Small intestine (tissue), 7 donors: ENCODE results near the gene PTGES3L. TPM values are rescaled to one million over a fixed set of nuclear protein-coding genes. Genes with fewer than 3 reads are reported as not detected.
"Not testable (repeated sequence)": the region's sequence is repeated elsewhere in the genome, so short reads cannot be mapped to it uniquely, and the experiment has no call there.

Experiments used
- DNase-seq, 2 donors: peaks; one replicate each; pipeline versions ENCODE4 v3.0.0 to v3.0.0-alpha.2; 2013
- FAIRE-seq: peaks from 2 replicates; lab custom pipeline; 2012; peaks lifted over from hg19 to GRCh38; lab: Jason Lieb, UNC
- H3K27ac ChIP-seq, 3 donors: one replicate each; pipeline ENCODE4 v1.5.1; 2013; ENCODE audit warnings: low read length in 2 of 3, mild to moderate bottlenecking in 2 of 3, control low read depth in 1 of 3, inconsistent platforms in 1 of 3, low read depth in 1 of 3, moderate library complexity in 1 of 3
- H3K27me3 ChIP-seq, 3 donors: one replicate each; pipeline ENCODE4 v1.6.1; 2013; ENCODE audit warnings: low read length in 3 of 3, inconsistent platforms in 1 of 3; ENCODE audit not compliant: control insufficient read depth in 3 of 3, insufficient read depth in 3 of 3
- H3K36me3 ChIP-seq, 3 donors: one replicate each; pipeline ENCODE4 v1.6.1; 2013; ENCODE audit warnings: low read length in 3 of 3, inconsistent platforms in 1 of 3, low read depth in 1 of 3, mild to moderate bottlenecking in 1 of 3, moderate library complexity in 1 of 3; ENCODE audit not compliant: control insufficient read depth in 3 of 3, insufficient read depth in 2 of 3
- H3K4me1 ChIP-seq, 3 donors: one replicate each; pipeline ENCODE4 v1.6.1; 2013; ENCODE audit warnings: low read length in 2 of 3, inconsistent platforms in 1 of 3, low read depth in 1 of 3, mild to moderate bottlenecking in 1 of 3, moderate library complexity in 1 of 3; ENCODE audit not compliant: control insufficient read depth in 3 of 3, insufficient read depth in 2 of 3
- H3K4me3 ChIP-seq, 3 donors: one replicate each; pipeline ENCODE4 v1.5.1; 2013; ENCODE audit warnings: low read length in 3 of 3, control low read depth in 1 of 3, inconsistent platforms in 1 of 3, low read depth in 1 of 3, mild to moderate bottlenecking in 1 of 3, moderate library complexity in 1 of 3
- H3K9me3 ChIP-seq, 2 donors: one replicate each; pipeline ENCODE4 v1.6.1; 2013; ENCODE audit warnings: low read depth in 1 of 2, low read length in 1 of 2; ENCODE audit not compliant: control insufficient read depth in 2 of 2, insufficient read depth in 1 of 2
- WGBS, 3 donors: extraction: QIAGEN DNeasy Blood & Tissue Kit; methylation state at CpG; one replicate each; pipeline ENCODE4 v1.1.7; 2013; 5-methylcytosine and 5-hydroxymethylcytosine counted together
- polyA plus RNA-seq, 4 donors: library from polyadenylated mRNA; stranded (reverse) in 3 of 4; unstranded in 1 of 4; fragments of 200-250 nt in 3 of 4; fragments of 120-200 nt in 1 of 4; gene quantifications; one replicate each; pipeline versions ENCODE4 v1.2.1 to v1.2.3, GENCODE V29; 2013
- donor health status: healthy with polysubstance abuse.
- donor health status: control.
- donor health status: control.
- donor health status: Bipolar disorder and iron deficiency.
- donor health status: healthy.

The PTGES3L gene
- polyA plus RNA-seq, 4 donors: 0.67 to 2.0 (median 0.94) TPM

DNA sequence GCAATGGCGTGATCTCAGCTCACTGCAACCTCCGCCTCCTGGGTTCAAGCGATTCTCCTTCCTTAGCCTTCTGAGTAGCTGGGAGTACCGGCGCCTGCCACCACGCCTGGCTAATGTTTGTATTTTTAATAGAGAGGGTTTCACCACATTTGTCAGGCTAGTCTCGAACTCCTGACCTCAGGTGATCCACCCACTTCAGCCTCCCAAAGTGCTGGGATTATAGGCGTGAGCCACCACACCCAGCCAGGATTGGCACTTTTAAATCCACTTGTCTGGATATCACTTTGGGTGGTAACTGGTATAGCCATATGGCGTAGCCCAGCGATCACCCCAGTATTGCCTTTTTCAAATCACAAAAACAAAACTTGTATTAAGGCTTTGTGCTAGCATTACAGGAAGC, 14.0 kb upstream of the PTGES3L start:
- not testable (repeated sequence) for H3K27me3 ChIP-seq, H3K27ac ChIP-seq, H3K4me3 ChIP-seq, H3K4me1 ChIP-seq, FAIRE-seq, H3K9me3 ChIP-seq, DNase-seq
- H3K36me3 ChIP-seq: peaks cover 8 to 41% (median 10%) of the 10 kb centered on the region in 3 donors
- 81 to 85% (median 84%) methylated on average over 10 of the region's 10 CpGs for WGBS, 3 donors

DNA sequence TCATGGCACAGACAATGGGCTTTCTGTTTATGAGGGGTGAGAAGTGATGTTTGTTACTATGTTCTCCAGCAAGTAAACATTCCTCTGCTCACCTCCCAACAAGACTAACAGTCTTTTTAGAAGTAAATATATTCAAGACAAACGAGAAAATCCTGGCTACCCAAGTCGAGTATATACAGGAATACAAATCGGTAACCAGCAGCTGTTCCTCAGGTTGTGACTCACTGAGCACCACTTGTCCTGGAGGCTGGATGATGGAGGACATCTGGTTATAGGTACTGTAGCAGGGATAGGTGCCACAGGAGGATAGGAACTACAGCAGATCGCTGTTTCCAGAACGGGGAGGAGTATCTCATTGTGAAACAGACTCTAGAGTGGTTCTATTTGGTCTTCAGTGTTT, 13.0 kb upstream of the PTGES3L start:
- Histone ChIP-seq H3K4me3 (no peak overlapping the region), H3K27me3 (no peaks in the 10 kb centered on the region), H3K36me3 (peaks cover 10 to 51% (median 12%) of the 10 kb centered on the region in 3 donors), H3K27ac (no peak overlapping the region), H3K9me3 (no peaks in the 10 kb centered on the region), H3K4me1 (peaks cover 0 to 7% (median 0%) of the 10 kb centered on the region in 3 donors)
- no peak for DNase-seq
- WGBS, 3 donors: 81 to 87% (median 81%) methylated on average over 5 of the region's 5 CpGs
- no peak for FAIRE-seq

DNA sequence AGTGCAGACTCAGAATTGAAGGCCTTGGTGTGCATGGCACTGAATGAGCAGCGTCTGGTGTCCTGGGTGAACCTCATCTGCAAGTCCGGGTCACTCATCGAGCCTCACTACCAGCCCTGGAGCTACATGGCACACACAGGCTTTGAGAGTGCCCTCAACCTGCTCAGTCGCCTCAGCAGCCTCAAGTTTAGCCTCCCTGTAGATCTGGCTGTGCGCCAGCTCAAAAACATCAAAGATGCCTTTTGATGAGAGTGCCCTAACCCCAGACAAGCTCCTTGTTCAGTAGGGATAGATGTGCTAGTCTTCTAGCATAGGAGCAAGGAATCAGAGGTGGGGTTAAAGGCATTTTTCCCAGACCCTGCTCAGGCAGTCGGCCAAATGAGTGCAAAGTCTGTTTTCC, 11.6 kb upstream of the PTGES3L start:
- Histone ChIP-seq H3K4me3 (no peak overlapping the region), H3K9me3 (no peaks in the 10 kb centered on the region), H3K27ac (no peak overlapping the region), H3K36me3 (peaks cover 14 to 61% (median 18%) of the 10 kb centered on the region in 3 donors), H3K27me3 (no peaks in the 10 kb centered on the region), H3K4me1 (no peaks in the 10 kb centered on the region)
- no peak for DNase-seq
- WGBS, 3 donors: 91 to 93% (median 91%) methylated on average over 6 of the region's 6 CpGs
- FAIRE-seq: no peak

DNA sequence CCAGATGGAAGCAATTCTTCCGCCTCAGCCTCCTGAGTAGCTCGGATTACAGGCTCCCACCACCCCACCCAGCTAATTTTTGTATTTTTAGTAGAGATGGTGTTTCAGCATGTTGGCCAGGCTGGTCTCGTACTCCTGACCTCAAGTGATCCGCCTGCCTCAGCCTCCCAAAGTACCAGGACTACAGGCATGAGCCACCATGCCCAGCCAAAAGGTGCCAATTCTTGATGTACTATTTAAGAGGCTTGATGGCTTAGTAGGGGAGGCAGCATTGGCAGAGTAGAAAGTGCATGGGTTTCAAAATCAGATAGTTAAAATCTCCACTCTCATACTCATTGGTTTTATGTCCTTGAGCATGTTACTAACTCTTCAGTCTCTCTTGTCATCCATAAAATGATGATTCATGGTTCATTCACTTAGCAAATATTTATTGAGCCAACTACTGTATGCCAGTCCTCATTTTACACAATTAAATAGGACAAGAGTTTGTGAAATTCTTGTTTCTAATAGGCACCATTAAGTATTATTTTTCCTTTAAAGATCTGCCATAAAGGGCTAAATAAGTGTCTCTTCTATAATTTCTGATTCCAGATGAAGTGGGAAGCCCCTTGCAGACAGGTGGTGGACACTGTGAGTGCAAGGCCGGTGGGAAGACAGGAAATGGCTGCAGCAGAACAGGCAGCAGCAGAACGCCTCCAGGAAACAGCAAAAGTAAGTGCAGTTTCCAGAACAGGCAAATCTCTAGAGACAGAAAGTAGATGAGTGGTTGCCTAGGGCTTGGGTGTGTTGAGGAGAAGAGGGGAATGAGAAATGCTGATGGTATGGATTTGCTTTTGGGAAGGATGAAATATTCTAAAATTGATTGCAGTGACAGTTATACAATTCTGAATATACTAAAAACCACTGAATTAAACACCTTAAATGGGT, 10.1 kb upstream of the PTGES3L start:
- WGBS, 3 donors: 88 to 93% (median 89%) methylated on average over 6 of the region's 6 CpGs
- Histone ChIP-seq H3K36me3 (peaks cover 14 to 69% (median 18%) of the 10 kb centered on the region in 3 donors), H3K9me3 (no peaks in the 10 kb centered on the region), H3K27ac (no peak overlapping the region), H3K4me3 (no peak overlapping the region), H3K27me3 (no peaks in the 10 kb centered on the region), H3K4me1 (no peaks in the 10 kb centered on the region)
- no peak for FAIRE-seq
- DNase-seq: no peak

DNA sequence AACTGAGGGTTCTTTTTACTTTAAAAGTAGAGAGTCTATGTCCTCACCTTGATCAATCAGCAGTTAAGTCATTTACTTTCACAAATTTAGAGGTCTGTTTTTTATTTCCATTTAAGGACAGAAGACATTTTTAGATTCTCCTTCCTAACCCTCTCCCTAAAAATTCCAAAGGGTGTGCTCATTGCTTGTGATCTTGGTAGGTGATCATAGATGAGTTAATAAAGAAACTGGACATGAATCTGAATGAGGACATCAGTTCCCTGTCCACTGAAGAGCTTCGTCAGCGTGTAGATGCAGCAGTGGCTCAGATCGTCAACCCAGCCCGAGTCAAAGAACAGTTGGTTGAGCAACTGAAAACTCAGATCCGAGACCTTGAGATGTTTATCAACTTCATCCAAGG, 9.3 kb upstream of the PTGES3L start:
- peaks cover 14 to 67% (median 18%) of the 10 kb centered on the region in 3 donors for H3K36me3 ChIP-seq
- no peak for DNase-seq
- no peak overlapping the region for H3K27ac ChIP-seq
- no peaks in the 10 kb centered on the region for H3K27me3 ChIP-seq
- H3K4me1 ChIP-seq: no peaks in the 10 kb centered on the region
- H3K9me3 ChIP-seq: no peaks in the 10 kb centered on the region
- no peak for FAIRE-seq
- no peak overlapping the region for H3K4me3 ChIP-seq
- 88 to 94% (median 91%) methylated on average over 5 of the region's 5 CpGs for WGBS, 3 donors

DNA sequence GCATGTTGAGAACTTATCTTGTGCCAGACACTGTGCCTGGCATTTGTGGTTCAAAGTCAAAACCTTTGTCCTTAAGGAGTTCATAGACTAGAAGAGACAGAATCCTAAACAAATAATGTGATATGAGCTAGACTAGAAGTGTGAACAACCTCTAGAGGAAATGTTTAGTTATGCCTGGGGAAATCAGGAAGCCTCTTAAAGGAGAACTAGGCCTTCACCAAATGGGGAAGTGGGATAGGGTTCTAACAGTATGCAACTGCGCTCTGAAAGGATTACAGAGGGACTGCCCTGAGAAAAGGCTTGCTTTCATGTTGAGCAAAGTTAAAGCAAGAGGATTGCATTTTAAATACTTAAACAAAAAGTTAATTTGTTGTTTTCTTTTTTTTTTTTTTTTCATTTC, 5.3 kb upstream of the PTGES3L start:
- peaks cover 4 to 53% (median 12%) of the 10 kb centered on the region in 3 donors for H3K36me3 ChIP-seq
- H3K27ac ChIP-seq: no peak overlapping the region
- no peaks in the 10 kb centered on the region for H3K27me3 ChIP-seq
- FAIRE-seq (no peak), DNase-seq (no peak)
- H3K4me3 ChIP-seq: no peak overlapping the region
- H3K9me3 ChIP-seq: no peaks in the 10 kb centered on the region
- H3K4me1 ChIP-seq: peaks cover 0 to 4% (median 3%) of the 10 kb centered on the region in 3 donors
- 14 to 62% methylated on average over 1 of the region's 1 CpG; no CpG with 5 or more reads in 1 of the 3 donors for WGBS, 3 donors

DNA sequence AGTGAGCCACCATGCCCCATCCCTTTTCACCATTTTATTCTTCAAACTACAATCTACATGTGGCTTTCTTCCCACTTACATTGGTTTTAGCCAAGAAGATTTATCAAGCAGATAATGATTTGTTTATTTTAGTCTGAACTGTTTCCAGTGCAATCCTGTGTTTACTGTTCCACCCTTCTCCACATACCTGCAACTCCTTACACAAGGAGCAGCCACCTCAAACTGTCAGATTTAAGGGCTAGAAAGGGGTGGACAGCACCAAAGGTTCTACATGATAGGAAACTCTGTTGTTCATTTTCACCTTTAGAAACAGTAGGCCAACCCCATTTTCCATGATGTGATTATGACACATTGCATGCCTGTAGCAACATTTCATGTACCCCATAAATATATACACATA, 2.4 kb upstream of the PTGES3L start:
- DNase-seq: no peak
- peaks cover 4 to 9% (median 4%) of the 10 kb centered on the region in 3 donors for H3K4me1 ChIP-seq
- no peak overlapping the region for H3K27ac ChIP-seq
- FAIRE-seq: no peak
- H3K36me3 ChIP-seq: peaks cover 1 to 29% (median 2%) of the 10 kb centered on the region in 3 donors
- no peak overlapping the region for H3K4me3 ChIP-seq
- no peaks in the 10 kb centered on the region for H3K9me3 ChIP-seq
- no peaks in the 10 kb centered on the region for H3K27me3 ChIP-seq

DNA sequence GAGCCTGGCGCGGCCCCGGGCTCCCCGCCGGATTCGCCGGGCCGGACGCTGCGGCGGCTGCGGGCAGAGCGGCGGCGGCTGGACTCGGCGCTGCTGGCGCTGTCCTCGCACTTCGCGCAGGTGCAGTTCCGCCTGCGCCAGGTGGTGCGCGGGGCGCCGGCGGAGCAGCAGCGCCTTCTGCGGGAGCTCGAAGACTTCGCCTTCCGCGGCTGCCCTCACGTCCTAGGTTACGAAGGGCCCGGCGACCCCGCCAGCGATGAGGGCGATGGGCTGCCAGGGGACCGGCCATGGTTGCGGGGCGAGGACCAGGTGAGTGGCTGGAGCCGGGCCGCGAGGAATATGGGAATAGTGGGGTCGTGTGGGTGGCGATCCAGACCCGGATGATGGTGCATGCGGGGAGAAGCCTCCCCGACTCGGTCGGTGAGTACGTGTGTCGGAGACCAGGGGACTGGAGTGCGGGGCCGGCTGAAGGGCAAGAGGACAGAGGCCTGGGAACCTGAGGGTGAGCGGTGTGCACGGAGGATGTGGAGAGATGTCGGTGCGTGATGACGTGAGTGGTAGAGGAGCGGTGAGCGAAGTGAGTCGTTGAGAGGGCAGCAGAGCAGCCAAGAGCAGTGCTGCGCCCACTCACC, 1.0 kb upstream of the PTGES3L start:
- peaks cover 4 to 9% (median 4%) of the 10 kb centered on the region in 3 donors for H3K4me1 ChIP-seq
- no peaks in the 10 kb centered on the region for H3K9me3 ChIP-seq
- peak overlapping the region; percentile 90 to 95 (median 92) for H3K4me3 ChIP-seq
- H3K27me3 ChIP-seq: no peaks in the 10 kb centered on the region
- H3K27ac ChIP-seq: peak overlapping the region; percentile 69 to 96 (median 70)
- DNase-seq (peak; percentile 73 to 79), FAIRE-seq (no peak)
- 0% methylated on average over 49 to 67 of the region's 67 CpGs for WGBS, 3 donors
- peaks cover 0 to 18% (median 0%) of the 10 kb centered on the region in 3 donors for H3K36me3 ChIP-seq
